Hypothalamus (tissue), 51 donors: ENCODE results near the gene PPP1R37.

ENCODE experiments used
- DNase-seq, 51 donors: peaks; one replicate each; lab custom pipeline; 2025; lab: John Stamatoyannopoulos, UW

The PPP1R37 gene

DNA sequence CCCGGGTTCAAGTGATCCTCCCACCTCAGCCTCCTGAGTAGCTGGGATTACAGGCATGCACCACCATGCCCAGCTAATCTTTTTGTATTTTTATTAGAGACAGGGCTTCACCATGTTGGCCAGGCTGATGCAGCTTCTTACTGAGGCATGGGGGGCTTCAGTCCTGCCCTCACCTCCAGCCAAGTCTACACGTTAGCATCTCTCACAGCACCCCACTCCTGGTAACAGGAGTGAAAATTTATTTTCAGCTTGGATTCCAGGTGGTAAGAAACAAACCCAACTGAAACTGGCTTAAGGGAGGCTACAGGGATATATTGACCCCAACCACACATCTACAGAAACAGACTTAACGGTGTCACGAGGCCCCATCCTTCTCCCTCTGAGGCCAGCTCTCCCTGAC, 57.2 kb downstream of the PPP1R37 start:
- DNase-seq: no peak

GRCh38 chr19:45150751-45151281, 57.8 kb downstream of the PPP1R37 start:
- no peak for DNase-seq

DNA sequence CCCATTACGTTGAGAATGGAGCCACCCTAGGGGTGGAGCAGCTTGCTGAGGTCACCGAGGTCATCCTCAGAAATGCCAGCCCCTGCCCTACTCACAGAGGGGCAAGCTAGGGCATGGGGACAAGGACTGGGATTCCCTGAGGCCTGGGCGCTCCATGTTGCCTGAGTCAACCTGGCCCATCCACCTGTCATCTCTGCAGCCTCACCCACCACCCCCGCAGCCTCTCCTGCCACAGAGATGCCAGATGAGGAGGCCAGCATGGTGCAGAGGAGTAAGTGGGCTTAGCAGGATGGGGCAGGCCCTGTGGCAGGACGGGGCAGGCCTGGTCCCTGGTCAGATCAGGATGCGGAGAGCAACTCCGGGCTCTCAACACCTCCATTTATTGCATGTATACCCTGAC, 58.3 kb downstream of the PPP1R37 start:
- DNase-seq: no peak

DNA sequence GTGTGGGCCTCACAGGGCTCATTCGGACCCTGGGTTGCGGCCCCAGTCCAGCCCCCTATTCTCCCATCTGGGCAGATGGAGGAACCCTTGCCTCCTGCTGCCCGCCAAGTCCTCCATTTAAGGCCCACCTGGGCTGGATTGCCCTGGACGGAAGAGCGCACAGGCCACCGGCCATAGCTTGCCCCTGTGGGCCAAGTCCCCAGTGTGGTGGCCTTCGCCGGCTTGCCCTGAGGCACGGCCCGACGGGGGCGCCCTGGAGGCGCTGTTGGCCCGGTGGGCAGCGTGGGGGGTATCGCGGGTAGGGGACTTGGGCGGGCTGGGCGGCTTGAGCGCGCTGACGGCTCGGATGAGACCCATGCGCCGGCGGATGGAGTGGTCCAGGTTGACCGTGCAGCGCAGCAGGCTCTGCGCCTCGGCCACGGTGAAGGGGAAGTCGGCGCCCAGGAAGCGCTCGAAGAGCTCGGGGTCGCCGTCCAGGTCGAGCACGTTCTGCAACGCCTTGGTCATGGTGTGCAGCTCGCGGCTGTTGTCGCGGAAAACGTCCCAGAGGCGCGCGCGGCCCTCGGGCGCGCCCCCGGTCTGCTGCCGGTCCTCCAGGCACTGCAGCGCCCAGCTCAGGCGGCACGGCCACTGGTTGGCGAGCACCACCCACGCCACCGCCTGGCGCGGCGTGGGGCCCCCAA, 59.0 kb downstream of the PPP1R37 start:
- DNase-seq: peak in 1 of 51 donors; percentile 32

GRCh38 chr19:45152504-45153338, 59.7 kb downstream of the PPP1R37 start:
- peak in 22 of 51 donors; percentile 11 to 61 (median 36) for DNase-seq

DNA sequence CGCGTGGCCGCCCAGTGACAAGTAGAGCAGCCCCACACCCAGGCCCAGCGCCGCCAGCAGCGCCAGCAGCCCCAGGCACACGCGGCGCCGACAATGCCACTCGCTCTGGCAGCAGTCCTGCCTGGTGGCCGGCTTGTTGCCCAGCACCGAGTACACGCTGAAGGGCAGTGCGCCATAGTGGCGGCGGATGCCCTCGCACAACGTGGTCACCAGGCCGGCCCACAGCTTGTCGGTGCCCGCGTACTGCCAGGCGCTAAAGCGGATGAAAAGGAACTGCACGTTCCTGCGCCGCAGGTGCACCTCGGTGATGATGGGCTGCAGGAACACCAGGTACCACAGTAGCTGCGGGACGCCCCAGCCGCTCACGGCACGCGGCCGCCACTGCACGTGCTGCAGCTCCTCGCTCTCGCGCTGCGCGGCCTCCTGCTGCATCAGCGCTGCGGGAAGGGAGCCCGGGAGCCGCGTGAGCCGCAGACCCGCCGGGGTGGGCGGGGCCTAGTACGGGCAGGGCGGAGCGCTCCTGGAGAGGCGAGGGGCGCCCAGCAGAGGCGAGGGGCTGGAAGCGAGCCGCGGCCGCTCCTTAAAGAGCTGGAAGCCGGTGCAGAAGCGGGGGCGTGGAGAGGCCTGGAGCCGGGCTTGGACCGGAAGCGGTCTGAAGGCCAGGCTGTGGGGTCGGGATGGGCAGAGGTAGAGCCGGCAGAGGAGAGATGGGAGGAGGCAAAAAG, 60.5 kb downstream of the PPP1R37 start:
- DNase-seq: peak in 34 of 51 donors; percentile 8 to 65 (median 52)

DNA sequence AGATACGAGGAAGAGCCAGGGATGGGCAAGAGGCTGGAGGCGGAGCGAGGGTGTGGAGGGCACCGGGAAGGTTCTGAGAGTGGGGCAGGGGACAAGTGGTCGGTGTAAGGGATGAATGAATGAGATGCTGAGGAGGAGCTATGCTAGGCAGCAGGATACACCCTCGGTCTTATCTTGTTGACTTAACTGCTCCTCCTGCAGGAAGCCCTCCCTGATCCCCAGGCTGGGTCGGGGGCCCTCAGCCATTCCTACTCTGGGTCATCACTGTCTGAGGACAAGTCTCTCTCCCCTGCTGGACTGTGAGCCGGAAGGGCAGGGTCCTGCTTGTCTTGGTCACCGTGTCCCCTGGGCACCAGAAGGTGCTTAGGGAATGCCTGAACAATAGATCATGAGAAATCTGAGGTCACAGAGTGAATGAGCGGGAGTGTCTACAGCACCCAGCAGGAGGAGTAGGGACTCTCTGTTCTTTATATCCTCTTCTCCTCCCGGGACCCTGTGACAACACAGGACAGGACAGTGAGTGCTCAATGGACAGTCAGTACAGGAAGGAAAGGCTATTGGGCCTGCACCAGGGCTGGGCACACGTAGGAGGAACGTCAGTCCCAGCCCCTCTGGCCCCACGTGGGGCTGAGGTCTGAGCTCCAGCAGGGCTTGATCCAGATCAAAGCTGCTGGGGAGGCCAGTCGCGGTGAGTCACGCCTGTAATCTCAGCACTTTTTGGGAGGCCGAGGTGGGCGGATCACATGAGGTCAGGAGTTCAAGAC, 61.3 kb downstream of the PPP1R37 start:
- DNase-seq: no peak

DNA sequence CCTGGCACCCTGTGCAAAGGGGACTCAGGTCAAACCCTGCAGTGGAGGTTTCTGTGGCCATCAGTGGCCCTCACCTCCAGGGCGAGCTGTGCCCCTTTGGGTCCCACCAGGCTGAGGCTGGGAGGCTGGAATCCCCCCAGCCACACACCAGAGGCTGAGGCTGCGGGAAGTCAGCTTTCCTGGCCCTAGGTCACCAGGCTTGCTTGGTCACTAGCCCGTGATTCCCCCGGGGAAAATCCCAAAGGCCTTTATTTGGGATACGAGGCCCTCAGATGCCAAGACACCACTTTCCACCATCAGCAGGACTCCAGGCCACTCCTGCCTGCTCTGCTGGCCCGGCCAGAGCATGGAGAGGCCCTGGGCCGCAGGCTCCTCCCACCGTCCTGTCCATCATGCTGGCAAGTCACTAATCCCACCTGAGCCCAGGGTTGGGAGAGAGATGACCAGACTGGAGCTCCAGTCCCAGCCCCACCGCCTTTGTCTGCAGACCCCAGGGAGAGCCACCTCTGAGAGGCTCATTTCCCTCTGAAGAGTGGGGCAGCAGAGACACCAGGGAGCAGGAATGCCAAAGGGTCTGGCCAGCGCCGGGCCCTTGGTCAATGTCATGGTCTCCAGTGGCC, 63.1 kb downstream of the PPP1R37 start:
- DNase-seq: no peak

DNA sequence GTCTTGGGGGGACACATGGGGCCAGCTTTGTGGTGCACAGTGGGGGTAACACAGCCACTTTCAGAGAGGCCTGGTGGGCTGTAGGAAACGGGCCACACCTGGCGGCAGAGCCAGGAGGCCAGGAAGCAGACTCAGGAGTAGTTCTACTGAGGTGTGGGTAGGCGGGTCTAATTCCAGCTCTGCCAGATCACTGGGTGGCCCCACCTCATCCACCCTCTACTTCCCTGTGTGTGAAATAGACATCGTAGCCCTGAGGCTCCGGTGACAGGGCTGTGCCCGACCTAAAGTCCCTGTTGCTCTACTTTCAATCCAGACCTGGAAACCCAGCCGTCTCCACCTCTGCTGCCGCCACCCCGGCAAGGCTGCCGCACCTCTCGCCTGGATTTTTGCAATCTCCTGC, 63.8 kb downstream of the PPP1R37 start:
- DNase-seq: no peak

DNA sequence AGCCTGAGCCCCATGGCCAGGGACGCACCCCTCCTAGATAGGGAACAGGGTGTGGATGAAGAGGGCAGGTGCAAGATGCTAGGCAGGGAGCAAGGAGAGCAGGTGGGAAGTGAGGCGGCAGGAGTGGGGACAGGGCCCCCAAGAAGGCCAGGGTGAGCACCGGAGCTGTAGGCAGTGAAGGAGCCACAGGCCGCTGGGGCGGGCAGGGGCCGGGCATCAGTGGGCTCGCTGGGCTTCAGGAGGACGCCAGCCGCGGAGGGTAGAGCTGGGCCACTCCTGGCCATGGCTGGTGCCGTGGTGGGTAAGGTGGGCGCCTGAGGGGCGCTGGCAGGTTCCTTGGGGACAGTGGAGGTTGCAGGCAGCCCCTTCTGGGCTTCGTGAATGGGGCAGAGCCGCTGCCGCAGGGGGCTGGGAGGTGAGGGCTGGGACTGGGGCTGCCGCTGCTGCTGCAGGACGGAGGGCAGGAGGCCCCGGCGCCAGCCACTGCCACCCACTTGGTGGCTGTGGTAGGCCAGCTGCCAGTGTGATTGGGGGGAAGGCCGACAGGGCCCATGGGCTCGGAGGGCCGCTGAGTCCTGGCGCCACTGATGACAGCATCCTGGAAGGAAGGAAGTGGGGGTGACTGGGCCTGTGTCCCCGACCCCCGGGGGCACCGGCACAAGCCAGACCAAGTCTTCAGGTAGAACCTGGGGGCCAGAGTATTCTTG, 65.7 kb downstream of the PPP1R37 start:
- DNase-seq: no peak

DNA sequence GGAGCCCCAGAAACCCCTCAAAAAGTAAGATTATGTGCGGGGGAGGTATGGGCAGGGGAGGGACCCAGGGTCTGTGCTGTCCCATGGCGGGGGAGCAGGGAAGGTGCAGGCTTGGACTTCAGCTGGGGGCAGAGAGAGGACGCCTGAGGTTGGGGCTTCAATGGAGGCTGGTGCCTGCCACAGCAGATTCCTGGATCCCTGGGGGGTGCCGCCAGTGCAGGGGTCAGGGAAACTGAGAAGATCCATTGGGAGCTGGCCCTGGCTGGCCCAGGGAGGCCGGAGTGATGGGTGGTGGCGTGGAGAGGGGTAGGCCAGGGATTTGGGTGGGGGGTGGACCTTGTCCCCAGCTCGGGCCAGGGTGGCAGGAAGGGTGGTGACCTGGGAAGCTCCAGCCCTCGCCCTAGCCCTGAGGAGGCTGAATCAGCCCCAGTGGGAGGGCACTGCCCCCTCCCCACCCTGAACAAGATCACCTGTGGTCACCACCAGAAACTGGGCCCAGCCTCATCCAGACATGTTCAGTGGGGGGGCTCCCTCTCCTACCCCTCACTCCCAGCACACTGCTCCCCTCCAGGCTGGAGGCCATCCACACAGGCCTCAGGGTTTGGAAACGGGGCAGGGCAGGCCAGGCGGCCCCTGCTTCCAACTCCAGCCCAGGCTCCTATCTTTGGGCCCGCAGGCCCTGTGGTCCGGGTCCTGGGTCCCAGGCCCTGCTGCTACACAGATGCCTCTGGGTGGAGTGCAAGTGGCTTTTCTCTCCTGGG, 66.4 kb downstream of the PPP1R37 start:
- no peak for DNase-seq

DNA sequence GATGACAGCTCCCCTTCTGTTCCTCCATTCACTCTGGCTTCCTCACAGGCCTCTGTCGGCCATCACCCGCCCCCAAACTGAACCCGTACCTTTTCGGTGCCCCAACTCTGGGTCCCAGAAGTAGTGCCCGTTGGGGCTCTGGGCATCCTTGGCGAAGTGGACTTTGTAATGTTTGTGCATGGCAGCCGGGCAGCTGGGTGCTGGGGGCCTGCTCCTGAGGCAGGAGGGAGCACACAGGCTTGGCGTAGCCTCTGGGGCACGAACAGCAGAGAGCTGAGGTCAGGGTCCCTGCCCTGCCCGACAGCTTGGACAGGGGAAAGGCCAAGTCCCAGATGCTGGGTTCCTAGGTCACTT, 67.0 kb downstream of the PPP1R37 start:
- no peak for DNase-seq

DNA sequence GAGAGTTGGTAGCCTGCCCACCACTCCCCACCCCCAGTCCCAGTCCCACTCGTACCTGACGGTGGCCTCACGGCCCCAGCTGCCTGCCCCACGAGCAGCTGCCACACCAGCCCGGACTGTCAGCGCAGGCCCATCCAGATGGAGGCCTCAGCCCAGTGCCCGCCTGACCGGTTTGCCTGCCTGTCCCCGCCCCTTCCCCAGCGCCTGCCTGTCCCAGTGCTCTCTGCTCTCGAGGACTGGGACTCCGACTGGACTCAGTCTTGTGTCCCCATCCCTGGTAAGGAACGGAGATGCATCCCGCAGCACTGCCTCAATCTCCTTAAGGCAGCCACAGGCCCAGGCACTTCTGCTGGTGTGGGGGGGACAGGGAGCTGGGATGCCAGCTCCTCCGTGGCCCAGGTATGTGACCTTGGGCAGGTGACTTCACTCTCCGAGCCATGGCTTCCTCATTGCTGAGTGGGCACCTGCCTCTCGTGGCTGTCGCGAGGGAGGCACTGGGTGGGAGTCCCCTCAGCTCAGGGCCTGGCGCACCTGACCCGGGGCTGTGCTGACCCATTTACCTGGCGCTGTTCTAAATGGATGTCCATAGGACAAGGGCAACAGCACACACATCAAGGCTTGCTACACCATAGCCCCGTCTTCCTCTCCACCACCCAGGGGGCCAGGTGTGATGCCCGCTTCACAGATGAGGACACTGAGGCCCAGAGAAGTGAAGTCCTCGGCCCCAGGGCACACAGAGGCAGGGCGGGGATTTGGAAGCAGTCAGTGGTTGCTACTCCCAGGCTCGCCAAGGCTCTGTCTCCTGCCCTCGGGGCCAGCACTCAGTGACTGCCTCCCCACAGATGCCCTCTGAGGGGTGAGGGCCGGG, 68.1 kb downstream of the PPP1R37 start, which contains the start of gene NKPD1:
TSS of gene NKPD1 (minus strand) at position 113 of the 868 bp plus-strand sequence. CDS start 832 bp downstream, outside the sequence.
- no peak for DNase-seq

- DNase-seq: peak in 9 of 51 donors; percentile 4 to 27 (median 15)
These were observed 69.0 kb downstream of the PPP1R37 start for GRCh38 chr19:45161738-45162607.

GRCh38 chr19:45162608-45163143, 69.7 kb downstream of the PPP1R37 start:
- DNase-seq: no peak

DNA sequence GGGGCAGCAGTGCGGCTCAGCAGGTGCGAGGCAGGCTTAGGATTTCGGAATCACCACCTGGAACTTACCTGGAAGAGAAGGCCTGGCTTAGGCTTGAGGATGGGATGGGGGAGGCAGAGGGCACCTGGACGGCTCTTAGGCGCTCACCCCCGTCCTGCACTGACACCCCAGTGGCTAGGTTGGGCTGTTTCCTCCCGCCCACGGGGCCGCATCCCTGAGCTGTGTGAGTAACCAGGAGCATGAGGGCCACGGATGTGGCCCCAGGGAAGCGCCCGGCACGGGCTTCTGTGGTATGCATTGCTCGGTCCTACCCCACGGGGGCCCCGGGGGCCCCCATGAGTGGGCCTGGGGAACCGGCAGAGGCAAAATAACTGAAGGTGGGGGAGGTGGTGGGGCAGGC, 70.2 kb downstream of the PPP1R37 start:
- no peak for DNase-seq
